Mesothelial cell of epicardium (in vitro differentiated cells): Measurements from ENCODE around the gene HOXA5. TPM values are rescaled to one million over a fixed set of nuclear protein-coding genes. Genes with fewer than 3 reads are reported as not detected.

ENCODE experiments used
- DNase-seq, 2 experiments: peaks; one replicate each; pipeline ENCODE4 v3.0.0; 2021; ENCODE audit warnings: low spot score in 2 of 2; ENCODE audit not compliant: unreplicated experiment in 2 of 2
- H3K27ac Mint-ChIP-seq: 2 replicates; pipeline ENCODE4 v1.8.0; 2021; ENCODE audit warnings: mixed read lengths
- H3K27me3 Mint-ChIP-seq: 2 replicates; pipeline ENCODE4 v1.8.0; 2021; ENCODE audit warnings: low read depth, mixed read lengths
- H3K36me3 Mint-ChIP-seq: 2 replicates; pipeline ENCODE4 v1.8.0; 2021; ENCODE audit warnings: mixed read lengths
- H3K4me1 Mint-ChIP-seq: 2 replicates; pipeline ENCODE4 v1.8.0; 2021; ENCODE audit warnings: mixed read lengths
- H3K4me3 Mint-ChIP-seq: 2 replicates; pipeline ENCODE4 v1.8.0; 2021; ENCODE audit warnings: mild to moderate bottlenecking, moderate library complexity, mixed read lengths
- H3K9me3 Mint-ChIP-seq: 2 replicates; pipeline ENCODE4 v1.8.0; 2021; ENCODE audit warnings: mixed read lengths
- CTCF ChIP-seq: fragments of 200-600 bp; sonication (generic); IDR thresholded peaks from one replicate; pipeline ENCODE4 v1.5.0; 2021; ENCODE audit warnings: antibody characterized with exemption; ENCODE audit not compliant: unreplicated experiment
- total RNA-seq: library from RNA; stranded (reverse); gene quantifications from 3 replicates; pipeline ENCODE4 v1.2.1, GENCODE V29; 2021

HOXA5 gene
- total RNA-seq, 1 donor from 2014 or later: 133 TPM

- peak overlapping the region; percentile 99 for H3K27ac Mint-ChIP-seq
- DNase-seq: peak in 1 of 2 experiments; percentile 51
- TF ChIP-seq CTCF: no peak
- H3K9me3 Mint-ChIP-seq: no peaks in the 10 kb centered on the region
- H3K4me3 Mint-ChIP-seq: peak overlapping the region; percentile 87
- H3K36me3 Mint-ChIP-seq: peaks cover 14% of the 10 kb centered on the region
- peaks cover 73% of the 10 kb centered on the region for H3K4me1 Mint-ChIP-seq
- H3K27me3 Mint-ChIP-seq: peaks cover 17% of the 10 kb centered on the region
Observed at GRCh38 chr7:27148031-27148755, 4.7 kb upstream of the HOXA5 start.

GRCh38 chr7:27147199-27148030 is 3.9 kb upstream of the HOXA5 start, which contains the start of gene HOXA6:
TSS of gene HOXA6 (minus strand) at chr7:27147774. CDS start at chr7:27147749, 25 bp downstream.
- Mint-ChIP-seq H3K4me3 (peak within 1 kb of the TSS; percentile 87), H3K27me3 (peaks cover 12% of the 10 kb centered on the region), H3K4me1 (peaks cover 70% of the 10 kb centered on the region), H3K36me3 (peaks cover 18% of the 10 kb centered on the region), H3K27ac (peak within 1 kb of the TSS; percentile 99), H3K9me3 (no peaks in the 10 kb centered on the region)
- no peak for TF ChIP-seq CTCF
- peak in 1 of 2 experiments; percentile 75 for DNase-seq

GRCh38 chr7:27146491-27147198 is 3.2 kb upstream of the HOXA5 start:
- Mint-ChIP-seq H3K36me3 (peaks cover 21% of the 10 kb centered on the region), H3K9me3 (no peaks in the 10 kb centered on the region), H3K27ac (peak overlapping the region; percentile 99), H3K27me3 (peaks cover 6% of the 10 kb centered on the region), H3K4me1 (peaks cover 68% of the 10 kb centered on the region), H3K4me3 (peak overlapping the region; percentile 87)
- TF ChIP-seq CTCF: no peak
- peak in 1 of 2 experiments; percentile 37 for DNase-seq

- peak overlapping the region; percentile 99 for H3K27ac Mint-ChIP-seq
- peaks cover 69% of the 10 kb centered on the region for H3K4me1 Mint-ChIP-seq
- no peaks in the 10 kb centered on the region for H3K9me3 Mint-ChIP-seq
- DNase-seq: no peak
- TF ChIP-seq CTCF: no peak
- peak overlapping the region; percentile 87 for H3K4me3 Mint-ChIP-seq
- peaks cover 27% of the 10 kb centered on the region for H3K36me3 Mint-ChIP-seq
- no peaks in the 10 kb centered on the region for H3K27me3 Mint-ChIP-seq
Observed at GRCh38 chr7:27145914-27146412, 2.5 kb upstream of the HOXA5 start.

- Mint-ChIP-seq H3K4me3 (peak overlapping the region; percentile 87), H3K9me3 (no peaks in the 10 kb centered on the region), H3K36me3 (peaks cover 32% of the 10 kb centered on the region), H3K27ac (peak overlapping the region; percentile 99), H3K27me3 (no peaks in the 10 kb centered on the region), H3K4me1 (peaks cover 72% of the 10 kb centered on the region)
- peak in 1 of 2 experiments; percentile 41 for DNase-seq
- no peak for TF ChIP-seq CTCF
Observed at GRCh38 chr7:27145165-27145913, 1.9 kb upstream of the HOXA5 start.
